ENCODE data around the gene MED9. TPM values are rescaled to one million over a fixed set of nuclear protein-coding genes. Genes with fewer than 3 reads are reported as not detected.

Gene MED9
- total and polyA plus RNA-seq, 2 donors (not counting 1 experiment from before 2014, with no cell fraction given), result 10.5 to 11.7 TPM

DNA sequence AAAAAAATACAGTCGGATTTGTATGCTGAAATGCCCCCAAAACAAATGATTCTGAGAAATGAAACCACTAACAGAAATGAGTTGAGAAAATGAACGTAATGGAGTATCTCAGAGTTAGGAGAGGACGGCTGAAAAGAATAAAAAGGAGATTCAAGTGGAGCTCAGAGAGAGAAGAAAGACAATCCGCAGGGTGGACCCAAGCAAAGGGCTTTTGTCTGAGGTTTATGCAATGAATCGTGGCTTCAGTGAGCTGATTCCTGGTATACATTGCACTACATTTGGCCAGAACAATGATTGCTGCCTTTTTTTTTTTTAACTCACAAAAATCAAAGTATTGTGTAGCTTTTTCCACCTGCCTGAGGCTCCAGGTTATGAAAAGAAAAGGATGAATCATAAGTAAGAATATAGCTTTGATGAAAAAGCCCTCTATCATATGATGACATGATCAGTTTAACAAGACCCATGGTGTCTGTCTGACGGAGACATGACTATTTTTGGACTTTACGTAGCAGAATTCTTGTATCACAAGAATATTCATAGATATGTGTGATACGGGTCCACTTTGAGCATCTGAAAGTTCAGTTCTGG, 4.4 kb upstream of the MED9 start:
- H3K79me2 ChIP-seq (ENCODE audit: control insufficient read depth, insufficient read depth, low read length), result peaks cover 6% of the 10 kb centered on the region
- no peak overlapping the region for H3K4me3 ChIP-seq (replicated peaks in 1 of 4; ENCODE audit: control extremely low read depth in 1 of 4, insufficient read depth in 1 of 4, low read depth in 3 of 4, low read length in 4 of 4)
- H3K4me1 ChIP-seq (ENCODE audit: control insufficient read depth, extremely low read depth, insufficient read depth, low read length), result no peaks in the 10 kb centered on the region
- no peaks in the 10 kb centered on the region for H3K9me3 ChIP-seq (ENCODE audit: control insufficient read depth, insufficient read depth, low read depth, low read length)
- DNase-seq (ENCODE audit: low read depth in 2 of 2), result no peak
- no peak overlapping the region for H3K4me2 ChIP-seq (ENCODE audit: extremely low read depth, insufficient read depth, low read length)
- H3K27ac ChIP-seq (ENCODE audit: insufficient read depth, low read length), result no peak overlapping the region
- peaks cover 15% of the 10 kb centered on the region for H3K27me3 ChIP-seq (ENCODE audit: control insufficient read depth, insufficient read depth, low read length)
- TF ChIP-seq, protein P1, sequence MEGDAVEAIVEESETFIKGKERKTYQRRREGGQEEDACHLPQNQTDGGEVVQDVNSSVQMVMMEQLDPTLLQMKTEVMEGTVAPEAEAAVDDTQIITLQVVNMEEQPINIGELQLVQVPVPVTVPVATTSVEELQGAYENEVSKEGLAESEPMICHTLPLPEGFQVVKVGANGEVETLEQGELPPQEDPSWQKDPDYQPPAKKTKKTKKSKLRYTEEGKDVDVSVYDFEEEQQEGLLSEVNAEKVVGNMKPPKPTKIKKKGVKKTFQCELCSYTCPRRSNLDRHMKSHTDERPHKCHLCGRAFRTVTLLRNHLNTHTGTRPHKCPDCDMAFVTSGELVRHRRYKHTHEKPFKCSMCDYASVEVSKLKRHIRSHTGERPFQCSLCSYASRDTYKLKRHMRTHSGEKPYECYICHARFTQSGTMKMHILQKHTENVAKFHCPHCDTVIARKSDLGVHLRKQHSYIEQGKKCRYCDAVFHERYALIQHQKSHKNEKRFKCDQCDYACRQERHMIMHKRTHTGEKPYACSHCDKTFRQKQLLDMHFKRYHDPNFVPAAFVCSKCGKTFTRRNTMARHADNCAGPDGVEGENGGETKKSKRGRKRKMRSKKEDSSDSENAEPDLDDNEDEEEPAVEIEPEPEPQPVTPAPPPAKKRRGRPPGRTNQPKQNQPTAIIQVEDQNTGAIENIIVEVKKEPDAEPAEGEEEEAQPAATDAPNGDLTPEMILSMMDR (conservative IDR thresholded peaks at IDR 0.05 in 1 of 2, IDR thresholded peaks at IDR 0.05 in 1 of 2; ENCODE audit: low read depth in 1 of 2, low read length in 2 of 2), result no peak
- TF ChIP-seq EZH2 (IDR thresholded peaks at IDR 0.05; ENCODE audit: low read length, missing control alignments), result no peak
- no peak overlapping the region for H2AFZ ChIP-seq (ENCODE audit: low read length)
- H3K9ac ChIP-seq (ENCODE audit: insufficient read depth, low read length), result no peak overlapping the region
- H4K20me1 ChIP-seq (ENCODE audit: control insufficient read depth, extremely low read depth, insufficient read depth, low read length), result no peaks in the 10 kb centered on the region
- no peaks in the 10 kb centered on the region for H3K36me3 ChIP-seq (ENCODE audit: control insufficient read depth, insufficient read depth, low read length)

GRCh38 chr17:17474341-17474740, 2.5 kb upstream of the MED9 start:
- Histone ChIP-seq H3K36me3 (ENCODE audit: control insufficient read depth, insufficient read depth, low read length) (no peaks in the 10 kb centered on the region), H2AFZ (ENCODE audit: low read length) (no peak overlapping the region), H3K27ac (ENCODE audit: insufficient read depth, low read length) (no peak overlapping the region), H3K4me2 (ENCODE audit: extremely low read depth, insufficient read depth, low read length) (no peak overlapping the region), H4K20me1 (ENCODE audit: control insufficient read depth, extremely low read depth, insufficient read depth, low read length) (no peaks in the 10 kb centered on the region), H3K27me3 (ENCODE audit: control insufficient read depth, insufficient read depth, low read length) (peaks cover 15% of the 10 kb centered on the region), H3K9me3 (ENCODE audit: control insufficient read depth, insufficient read depth, low read depth, low read length) (no peaks in the 10 kb centered on the region), H3K79me2 (ENCODE audit: control insufficient read depth, insufficient read depth, low read length) (peaks cover 20% of the 10 kb centered on the region), H3K4me1 (ENCODE audit: control insufficient read depth, extremely low read depth, insufficient read depth, low read length) (peaks cover 5% of the 10 kb centered on the region), H3K4me3 (replicated peaks in 1 of 4; ENCODE audit: control extremely low read depth in 1 of 4, insufficient read depth in 1 of 4, low read depth in 3 of 4, low read length in 4 of 4) (no peak overlapping the region), H3K9ac (ENCODE audit: insufficient read depth, low read length) (no peak overlapping the region)
- TF ChIP-seq, protein P1 (conservative IDR thresholded peaks at IDR 0.05 in 1 of 2, IDR thresholded peaks at IDR 0.05 in 1 of 2; ENCODE audit: low read depth in 1 of 2, low read length in 2 of 2), result no peak
- no peak for TF ChIP-seq EZH2 (IDR thresholded peaks at IDR 0.05; ENCODE audit: low read length, missing control alignments)
- DNase-seq (ENCODE audit: low read depth in 2 of 2), result no peak

GRCh38 chr17:17479209-17479608, 2.4 kb downstream of the MED9 start:
- no peak for DNase-seq (ENCODE audit: low read depth in 2 of 2)
- Histone ChIP-seq H3K36me3 (ENCODE audit: control insufficient read depth, insufficient read depth, low read length) (no peaks in the 10 kb centered on the region), H3K4me2 (ENCODE audit: extremely low read depth, insufficient read depth, low read length) (no peak overlapping the region), H3K79me2 (ENCODE audit: control insufficient read depth, insufficient read depth, low read length) (peaks cover 40% of the 10 kb centered on the region), H3K4me1 (ENCODE audit: control insufficient read depth, extremely low read depth, insufficient read depth, low read length) (peaks cover 5% of the 10 kb centered on the region), H2AFZ (ENCODE audit: low read length) (no peak overlapping the region), H3K27ac (ENCODE audit: insufficient read depth, low read length) (no peak overlapping the region), H4K20me1 (ENCODE audit: control insufficient read depth, extremely low read depth, insufficient read depth, low read length) (no peaks in the 10 kb centered on the region), H3K4me3 (replicated peaks in 1 of 4; ENCODE audit: control extremely low read depth in 1 of 4, insufficient read depth in 1 of 4, low read depth in 3 of 4, low read length in 4 of 4) (no peak overlapping the region), H3K27me3 (ENCODE audit: control insufficient read depth, insufficient read depth, low read length) (peaks cover 2% of the 10 kb centered on the region), H3K9ac (ENCODE audit: insufficient read depth, low read length) (no peak overlapping the region), H3K9me3 (ENCODE audit: control insufficient read depth, insufficient read depth, low read depth, low read length) (no peaks in the 10 kb centered on the region)
- no peak for TF ChIP-seq EZH2 (IDR thresholded peaks at IDR 0.05; ENCODE audit: low read length, missing control alignments)
- TF ChIP-seq, protein P1 (conservative IDR thresholded peaks at IDR 0.05 in 1 of 2, IDR thresholded peaks at IDR 0.05 in 1 of 2; ENCODE audit: low read depth in 1 of 2, low read length in 2 of 2), result no peak

Data from fibroblast of lung (primary cell).